ENCODE results near the gene AKR1B1.

GRCh38 chr7:134433430-134433829, 25.5 kb downstream of the AKR1B1 start:
- no peak for TF ChIP-seq CTCF (IDR thresholded peaks at IDR 0.05)
- no peak for TF ChIP-seq ZFX (IDR thresholded peaks at IDR 0.05; ENCODE audit: borderline replicate concordance)

Measured in 22Rv1 (cell line).